Adipose tissue (tissue), 3 donors: Measurements from ENCODE around the gene AFG3L2. TPM values are rescaled to one million over a fixed set of nuclear protein-coding genes. Genes with fewer than 3 reads are reported as not detected.
"Not testable (repeated sequence)": the region's sequence is repeated elsewhere in the genome, so short reads cannot be mapped to it uniquely, and the experiment has no call there.

Source experiments
- H3K27ac ChIP-seq: one replicate; pipeline ENCODE4 v1.5.1; 2013; ENCODE audit warnings: low read depth, low read length
- WGBS, 3 donors: extraction: QIAGEN DNeasy Blood & Tissue Kit; methylation state at CpG; one replicate each; pipeline ENCODE4 v1.1.7; 2013; 5-methylcytosine and 5-hydroxymethylcytosine counted together
- polyA plus RNA-seq, 3 donors: library from polyadenylated mRNA; stranded (reverse); fragments of 200-250 nt; gene quantifications; one replicate each; pipeline ENCODE4 v1.2.3, GENCODE V29; 2013
- donor health status: healthy with polysubstance abuse.
- donor health status: Bipolar disorder and iron deficiency.
- donor health status: healthy.

Gene AFG3L2
- 10 to 100 TPM; 16.9 to 36.5 (median 28.2) TPM for polyA plus RNA-seq

- H3K27ac ChIP-seq: peak within 1 kb of the TSS; percentile 94
- WGBS, 3 donors: 0 to 1% (median 0%) methylated on average over 67 to 100 of the region's 100 CpGs
Observed at GRCh38 chr18:12376754-12377555, at the start of gene AFG3L2. TSS of gene AFG3L2 (minus strand) at chr18:12377227. CDS start at chr18:12377082, 145 bp downstream.

- H3K27ac ChIP-seq: no peak overlapping the region
- WGBS, 3 donors: 66 to 90% (median 87%) methylated on average over 4 of the region's 4 CpGs
Observed at GRCh38 chr18:12424252-12424651, 47.2 kb upstream of the AFG3L2 start.

GRCh38 chr18:12423820-12424219, 46.8 kb upstream of the AFG3L2 start:
- H3K27ac ChIP-seq: no peak overlapping the region
- WGBS, 3 donors: 66 to 91% (median 90%) methylated on average over 5 of the region's 5 CpGs

- no peak overlapping the region for H3K27ac ChIP-seq
- WGBS, 3 donors: 93 to 95% (median 95%) methylated on average over 10 of the region's 10 CpGs
Observed at GRCh38 chr18:12423393-12423792, 46.4 kb upstream of the AFG3L2 start.

GRCh38 chr18:12422936-12423335, 45.9 kb upstream of the AFG3L2 start:
- H3K27ac ChIP-seq: no peak overlapping the region
- 68 to 79% (median 69%) methylated on average over 9 of the region's 9 CpGs for WGBS, 3 donors

- 80 to 84% (median 81%) methylated on average over 5 of the region's 5 CpGs for WGBS, 3 donors
- H3K27ac ChIP-seq: no peak overlapping the region
Observed at GRCh38 chr18:12421732-12422131, 44.7 kb upstream of the AFG3L2 start.

- no peak overlapping the region for H3K27ac ChIP-seq
- WGBS, 3 donors: 28 to 78% (median 53%) methylated on average over 17 to 27 of the region's 27 CpGs
Observed at GRCh38 chr18:12420821-12421421, 43.9 kb upstream of the AFG3L2 start.

- no peak overlapping the region for H3K27ac ChIP-seq
- 81 to 93% (median 92%) methylated on average over 4 of the region's 4 CpGs for WGBS, 3 donors
Observed at GRCh38 chr18:12417687-12418086, 40.7 kb upstream of the AFG3L2 start.

GRCh38 chr18:12416098-12416729, 39.2 kb upstream of the AFG3L2 start:
- no peak overlapping the region for H3K27ac ChIP-seq
- 73 to 85% (median 84%) methylated on average over 5 of the region's 5 CpGs for WGBS, 3 donors

- 93 to 98% (median 97%) methylated on average over 2 of the region's 3 CpGs for WGBS, 3 donors
Observed at GRCh38 chr18:12411456-12411855, 34.4 kb upstream of the AFG3L2 start.

GRCh38 chr18:12410747-12411146, 33.7 kb upstream of the AFG3L2 start:
- not testable (repeated sequence) for H3K27ac ChIP-seq
- 76 to 90% (median 86%) methylated on average over 9 of the region's 9 CpGs for WGBS, 3 donors

More at GRCh38 chr18:12411456-12411855, 34.4 kb upstream of the AFG3L2 start:
- H3K27ac ChIP-seq: no peak overlapping the region

GRCh38 chr18:12410081-12410481, 33.1 kb upstream of the AFG3L2 start:
- WGBS, 3 donors: 91 to 95% (median 93%) methylated on average over 9 of the region's 9 CpGs
- no peak overlapping the region for H3K27ac ChIP-seq

GRCh38 chr18:12409469-12409868, 32.4 kb upstream of the AFG3L2 start:
- 52 to 85% (median 83%) methylated on average over 3 of the region's 3 CpGs for WGBS, 3 donors
- no peak overlapping the region for H3K27ac ChIP-seq

- WGBS, 3 donors: 5 to 19% (median 8%) methylated on average over 23 to 32 of the region's 32 CpGs
- no peak overlapping the region for H3K27ac ChIP-seq
Observed at GRCh38 chr18:12408247-12408869, 31.3 kb upstream of the AFG3L2 start.

- 76 to 77% (median 76%) methylated on average over 19 of the region's 19 CpGs for WGBS, 3 donors
- H3K27ac ChIP-seq: no peak overlapping the region
Observed at GRCh38 chr18:12406371-12407111, 29.5 kb upstream of the AFG3L2 start.

- WGBS, 3 donors: 84 to 87% (median 85%) methylated on average over 3 of the region's 3 CpGs
- H3K27ac ChIP-seq: no peak overlapping the region
Observed at GRCh38 chr18:12405066-12405465, 28.0 kb upstream of the AFG3L2 start.

GRCh38 chr18:12403601-12404506, 26.8 kb upstream of the AFG3L2 start:
- 58 to 72% (median 66%) methylated on average over 6 of the region's 6 CpGs for WGBS, 3 donors
- H3K27ac ChIP-seq: no peak overlapping the region
